ENCODE measurements around the gene CDCA8.
"Not testable (repeated sequence)": the region's sequence is repeated elsewhere in the genome, so short reads cannot be mapped to it uniquely, and the experiment has no call there.

Gene CDCA8

DNA sequence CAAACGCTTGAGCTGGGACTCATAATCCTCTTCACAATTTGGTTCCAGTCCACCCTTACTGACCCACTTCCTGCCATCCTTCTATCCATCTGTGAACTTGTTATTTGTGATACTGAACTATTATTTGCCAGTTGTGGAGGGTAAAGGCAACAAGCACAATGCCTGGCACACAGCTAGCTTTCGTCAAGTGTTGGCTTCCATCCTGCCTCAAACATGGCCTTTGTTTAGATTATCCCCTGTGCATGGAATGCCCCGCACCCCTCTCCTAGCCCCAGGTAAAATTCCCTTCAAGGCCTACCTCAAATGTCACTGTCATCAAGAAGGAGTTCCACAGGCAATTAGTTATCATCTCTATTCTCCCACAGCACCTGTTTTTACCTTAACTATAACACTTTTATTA is 11.4 kb upstream of the CDCA8 start:
- H3K27me3 ChIP-seq (ENCODE audit: insufficient read depth, poor library complexity, severe bottlenecking): no peaks in the 10 kb centered on the region
- DNase-seq (ENCODE audit: low read depth in 1 of 2, low spot score in 1 of 2): no peak
- H3K27ac ChIP-seq (replicated peaks): no peak overlapping the region
- TF ChIP-seq SPI1 (IDR thresholded peaks at IDR 0.05; ENCODE audit: borderline replicate concordance, low read depth): no peak
- TF ChIP-seq, protein P1, sequence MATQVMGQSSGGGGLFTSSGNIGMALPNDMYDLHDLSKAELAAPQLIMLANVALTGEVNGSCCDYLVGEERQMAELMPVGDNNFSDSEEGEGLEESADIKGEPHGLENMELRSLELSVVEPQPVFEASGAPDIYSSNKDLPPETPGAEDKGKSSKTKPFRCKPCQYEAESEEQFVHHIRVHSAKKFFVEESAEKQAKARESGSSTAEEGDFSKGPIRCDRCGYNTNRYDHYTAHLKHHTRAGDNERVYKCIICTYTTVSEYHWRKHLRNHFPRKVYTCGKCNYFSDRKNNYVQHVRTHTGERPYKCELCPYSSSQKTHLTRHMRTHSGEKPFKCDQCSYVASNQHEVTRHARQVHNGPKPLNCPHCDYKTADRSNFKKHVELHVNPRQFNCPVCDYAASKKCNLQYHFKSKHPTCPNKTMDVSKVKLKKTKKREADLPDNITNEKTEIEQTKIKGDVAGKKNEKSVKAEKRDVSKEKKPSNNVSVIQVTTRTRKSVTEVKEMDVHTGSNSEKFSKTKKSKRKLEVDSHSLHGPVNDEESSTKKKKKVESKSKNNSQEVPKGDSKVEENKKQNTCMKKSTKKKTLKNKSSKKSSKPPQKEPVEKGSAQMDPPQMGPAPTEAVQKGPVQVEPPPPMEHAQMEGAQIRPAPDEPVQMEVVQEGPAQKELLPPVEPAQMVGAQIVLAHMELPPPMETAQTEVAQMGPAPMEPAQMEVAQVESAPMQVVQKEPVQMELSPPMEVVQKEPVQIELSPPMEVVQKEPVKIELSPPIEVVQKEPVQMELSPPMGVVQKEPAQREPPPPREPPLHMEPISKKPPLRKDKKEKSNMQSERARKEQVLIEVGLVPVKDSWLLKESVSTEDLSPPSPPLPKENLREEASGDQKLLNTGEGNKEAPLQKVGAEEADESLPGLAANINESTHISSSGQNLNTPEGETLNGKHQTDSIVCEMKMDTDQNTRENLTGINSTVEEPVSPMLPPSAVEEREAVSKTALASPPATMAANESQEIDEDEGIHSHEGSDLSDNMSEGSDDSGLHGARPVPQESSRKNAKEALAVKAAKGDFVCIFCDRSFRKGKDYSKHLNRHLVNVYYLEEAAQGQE (IDR thresholded peaks at IDR 0.05; ENCODE audit: insufficient replicate concordance, low read depth): no peak
- TF ChIP-seq POLR2AphosphoS5 (IDR thresholded peaks at IDR 0.05; ENCODE audit: low read depth): no peak
- TF ChIP-seq, protein P2, sequence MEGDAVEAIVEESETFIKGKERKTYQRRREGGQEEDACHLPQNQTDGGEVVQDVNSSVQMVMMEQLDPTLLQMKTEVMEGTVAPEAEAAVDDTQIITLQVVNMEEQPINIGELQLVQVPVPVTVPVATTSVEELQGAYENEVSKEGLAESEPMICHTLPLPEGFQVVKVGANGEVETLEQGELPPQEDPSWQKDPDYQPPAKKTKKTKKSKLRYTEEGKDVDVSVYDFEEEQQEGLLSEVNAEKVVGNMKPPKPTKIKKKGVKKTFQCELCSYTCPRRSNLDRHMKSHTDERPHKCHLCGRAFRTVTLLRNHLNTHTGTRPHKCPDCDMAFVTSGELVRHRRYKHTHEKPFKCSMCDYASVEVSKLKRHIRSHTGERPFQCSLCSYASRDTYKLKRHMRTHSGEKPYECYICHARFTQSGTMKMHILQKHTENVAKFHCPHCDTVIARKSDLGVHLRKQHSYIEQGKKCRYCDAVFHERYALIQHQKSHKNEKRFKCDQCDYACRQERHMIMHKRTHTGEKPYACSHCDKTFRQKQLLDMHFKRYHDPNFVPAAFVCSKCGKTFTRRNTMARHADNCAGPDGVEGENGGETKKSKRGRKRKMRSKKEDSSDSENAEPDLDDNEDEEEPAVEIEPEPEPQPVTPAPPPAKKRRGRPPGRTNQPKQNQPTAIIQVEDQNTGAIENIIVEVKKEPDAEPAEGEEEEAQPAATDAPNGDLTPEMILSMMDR (IDR thresholded peaks at IDR 0.05; ENCODE audit: insufficient read depth, low read length): no peak
- TF ChIP-seq GABPA (IDR thresholded peaks at IDR 0.05; ENCODE audit: low read depth): no peak
- H3K4me3 ChIP-seq (replicated peaks; ENCODE audit: insufficient read depth, low read length): no peak overlapping the region

DNA sequence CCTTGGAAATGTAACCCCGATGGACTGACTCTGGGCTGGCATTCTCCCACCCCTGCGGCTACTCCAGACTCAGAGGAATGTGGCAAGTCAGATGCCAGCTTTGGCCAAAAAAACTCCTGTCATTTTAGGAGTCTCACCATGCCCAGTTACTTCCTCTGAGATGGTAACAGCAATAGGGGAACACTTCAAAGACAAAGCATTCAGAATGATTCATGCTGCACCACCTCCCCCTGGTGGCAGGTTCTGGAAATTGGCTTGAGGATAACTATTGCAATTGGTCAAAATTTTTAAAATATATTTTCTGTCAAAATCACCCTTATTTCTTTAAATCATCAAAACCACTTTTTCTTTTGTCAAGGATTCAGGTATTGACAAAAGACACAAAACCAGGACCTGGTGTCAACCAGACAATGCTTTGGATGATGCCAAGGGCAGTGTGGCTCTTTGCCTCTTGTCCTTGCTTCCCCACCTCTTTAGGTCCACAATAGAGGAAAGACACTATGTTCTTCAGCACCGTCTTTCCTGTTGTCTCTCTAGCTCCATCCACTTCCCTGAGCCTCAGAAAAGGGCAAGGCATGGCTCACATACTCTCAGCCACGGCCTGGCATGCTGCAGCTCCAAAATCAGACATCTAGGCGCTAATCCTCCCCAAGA is 9.9 kb upstream of the CDCA8 start:
- no peak overlapping the region for H3K27ac ChIP-seq (replicated peaks)
- H3K27me3 ChIP-seq (ENCODE audit: insufficient read depth, poor library complexity, severe bottlenecking): no peaks in the 10 kb centered on the region
- DNase-seq (ENCODE audit: low read depth in 1 of 2, low spot score in 1 of 2): peak; percentile 40 to 78
- H3K4me3 ChIP-seq (replicated peaks; ENCODE audit: insufficient read depth, low read length): no peak overlapping the region
- TF ChIP-seq, protein P2 (IDR thresholded peaks at IDR 0.05; ENCODE audit: insufficient read depth, low read length): peak; percentile 48
- TF ChIP-seq POLR2AphosphoS5 (IDR thresholded peaks at IDR 0.05; ENCODE audit: low read depth) (no peak), SPI1 (IDR thresholded peaks at IDR 0.05; ENCODE audit: borderline replicate concordance, low read depth) (peak; percentile 35; the same call in 1 of the 2 replicates)

DNA sequence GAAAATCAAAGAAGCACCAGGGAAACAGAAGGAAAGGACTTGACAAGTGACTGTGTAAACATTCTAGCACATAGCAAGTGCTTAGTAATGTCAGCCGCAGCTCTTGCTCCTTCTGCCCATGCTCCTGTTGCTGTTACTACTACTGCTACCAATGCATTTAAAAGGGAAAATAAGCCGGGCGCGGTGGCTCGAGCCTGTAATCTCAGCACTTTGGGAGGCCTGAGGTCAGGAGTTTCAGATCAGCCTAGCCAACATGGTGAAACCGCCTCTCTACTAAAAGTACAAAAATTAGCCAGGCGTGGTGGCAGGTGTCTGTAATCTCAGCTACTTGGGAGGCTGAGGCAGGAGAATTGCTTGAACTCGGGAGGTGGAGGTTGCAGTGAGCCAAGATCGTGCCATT is 8.1 kb upstream of the CDCA8 start:
- not testable (repeated sequence) for H3K27me3 ChIP-seq (ENCODE audit: insufficient read depth, poor library complexity, severe bottlenecking); DNase-seq (ENCODE audit: low read depth in 1 of 2, low spot score in 1 of 2); H3K4me3 ChIP-seq (replicated peaks; ENCODE audit: insufficient read depth, low read length); H3K27ac ChIP-seq (replicated peaks)

DNA sequence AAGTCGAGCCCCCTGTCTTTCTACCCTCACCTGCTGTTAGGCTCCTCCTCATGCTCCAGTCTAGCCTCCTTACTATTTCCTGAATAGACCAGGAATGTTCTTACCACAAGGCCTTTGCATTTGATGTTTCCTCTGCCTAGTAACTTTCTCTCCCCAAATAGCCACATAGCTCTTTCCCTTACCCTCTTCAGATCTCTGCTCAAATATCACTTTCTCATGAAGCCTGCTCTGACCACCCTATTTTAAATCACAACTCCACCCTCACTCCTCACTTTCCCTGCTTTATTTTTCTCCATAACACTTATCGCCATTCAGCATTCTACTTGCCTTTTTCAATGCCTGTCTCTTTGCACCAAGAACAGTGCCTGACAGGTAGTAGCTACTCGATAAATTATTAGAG is 6.6 kb upstream of the CDCA8 start:
- Histone ChIP-seq H3K27me3 (ENCODE audit: insufficient read depth, poor library complexity, severe bottlenecking) (no peaks in the 10 kb centered on the region), H3K4me3 (replicated peaks; ENCODE audit: insufficient read depth, low read length) (no peak overlapping the region), H3K27ac (replicated peaks) (no peak overlapping the region)
- no peak for TF ChIP-seq POLR2AphosphoS5 (IDR thresholded peaks at IDR 0.05; ENCODE audit: low read depth)
- TF ChIP-seq SPI1 (IDR thresholded peaks at IDR 0.05; ENCODE audit: borderline replicate concordance, low read depth): no peak
- TF ChIP-seq, protein P2 (IDR thresholded peaks at IDR 0.05; ENCODE audit: insufficient read depth, low read length): no peak
- TF ChIP-seq, protein P1 (IDR thresholded peaks at IDR 0.05; ENCODE audit: insufficient replicate concordance, low read depth): no peak
- no peak for TF ChIP-seq GABPA (IDR thresholded peaks at IDR 0.05; ENCODE audit: low read depth)
- DNase-seq (ENCODE audit: low read depth in 1 of 2, low spot score in 1 of 2): no peak

DNA sequence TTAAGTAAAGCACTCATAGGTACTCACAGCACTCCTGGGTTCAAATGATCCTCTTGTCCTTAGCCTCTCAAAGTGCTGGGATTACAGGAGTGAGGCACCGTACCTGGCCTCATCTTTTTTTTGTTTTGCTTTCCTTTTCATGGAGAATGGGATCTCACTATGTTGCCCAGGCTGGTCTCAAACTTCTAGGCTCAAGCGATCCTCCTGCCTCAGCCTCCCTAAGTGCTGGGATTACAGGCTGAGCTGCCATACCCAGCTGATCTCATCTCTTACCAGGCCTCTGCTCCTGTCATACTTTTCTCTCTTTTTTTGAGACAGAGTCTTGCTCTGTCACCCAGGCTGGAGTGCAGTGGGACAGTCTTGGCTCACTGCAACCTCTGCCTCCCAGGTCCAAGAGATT is 4.6 kb upstream of the CDCA8 start:
- DNase-seq (ENCODE audit: low read depth in 1 of 2, low spot score in 1 of 2); H3K27me3 ChIP-seq (ENCODE audit: insufficient read depth, poor library complexity, severe bottlenecking); H3K4me3 ChIP-seq (replicated peaks; ENCODE audit: insufficient read depth, low read length); H3K27ac ChIP-seq (replicated peaks): not testable (repeated sequence)

Measured in HL-60 (cell line).